Endothelial cell of umbilical vein (primary cell): ENCODE measurements around the gene AADACL4.

ENCODE experiments used
- CTCF ChIP-seq, 2 donors: IDR thresholded peaks; 1 replicate in 1 of 2; 2 replicates in 1 of 2; pipeline ENCODE4 v1.5.1; 2011; ENCODE audit warnings: low read length in 2 of 2, mild to moderate bottlenecking in 2 of 2, moderate library complexity in 2 of 2, control low read depth in 1 of 2, inconsistent platforms in 1 of 2, low read depth in 1 of 2; ENCODE audit not compliant: insufficient read depth in 1 of 2; ENCODE audit errors: extremely low read depth in 1 of 2
- EZH2 ChIP-seq: IDR thresholded peaks from 2 replicates; pipeline ENCODE4 v1.6.1; 2012; ENCODE audit warnings: borderline replicate concordance, low read depth, mild to moderate bottlenecking, moderate library complexity, low read length, inconsistent platforms; ENCODE audit not compliant: severe bottlenecking
- MYC ChIP-seq: IDR thresholded peaks from one replicate; pipeline ENCODE4 v1.6.1; 2011; ENCODE audit warnings: mild to moderate bottlenecking, low read depth, low read length
- POLR2A ChIP-seq: IDR thresholded peaks from 2 replicates; pipeline ENCODE4 v1.6.1; 2012; ENCODE audit warnings: low read depth, mild to moderate bottlenecking, control low read depth, low read length

- TF ChIP-seq CTCF (IDR thresholded peaks at IDR 0.05; ENCODE audit: extremely low read depth in 1 of 2, insufficient read depth in 1 of 2, low read depth in 1 of 2, low read length in 2 of 2) (no peak), EZH2 (no peak), MYC (no peak), POLR2A (no peak)
Measured at GRCh38 chr1:12626888-12627287, 17.0 kb upstream of the AADACL4 start.
